Measurements from ENCODE around the gene MIR17HG. TPM values are rescaled to one million over a fixed set of nuclear protein-coding genes. Genes with fewer than 3 reads are reported as not detected.

The MIR17HG gene
- total RNA-seq, result 3.7 and 5.1 TPM in 2 replicates

DNA sequence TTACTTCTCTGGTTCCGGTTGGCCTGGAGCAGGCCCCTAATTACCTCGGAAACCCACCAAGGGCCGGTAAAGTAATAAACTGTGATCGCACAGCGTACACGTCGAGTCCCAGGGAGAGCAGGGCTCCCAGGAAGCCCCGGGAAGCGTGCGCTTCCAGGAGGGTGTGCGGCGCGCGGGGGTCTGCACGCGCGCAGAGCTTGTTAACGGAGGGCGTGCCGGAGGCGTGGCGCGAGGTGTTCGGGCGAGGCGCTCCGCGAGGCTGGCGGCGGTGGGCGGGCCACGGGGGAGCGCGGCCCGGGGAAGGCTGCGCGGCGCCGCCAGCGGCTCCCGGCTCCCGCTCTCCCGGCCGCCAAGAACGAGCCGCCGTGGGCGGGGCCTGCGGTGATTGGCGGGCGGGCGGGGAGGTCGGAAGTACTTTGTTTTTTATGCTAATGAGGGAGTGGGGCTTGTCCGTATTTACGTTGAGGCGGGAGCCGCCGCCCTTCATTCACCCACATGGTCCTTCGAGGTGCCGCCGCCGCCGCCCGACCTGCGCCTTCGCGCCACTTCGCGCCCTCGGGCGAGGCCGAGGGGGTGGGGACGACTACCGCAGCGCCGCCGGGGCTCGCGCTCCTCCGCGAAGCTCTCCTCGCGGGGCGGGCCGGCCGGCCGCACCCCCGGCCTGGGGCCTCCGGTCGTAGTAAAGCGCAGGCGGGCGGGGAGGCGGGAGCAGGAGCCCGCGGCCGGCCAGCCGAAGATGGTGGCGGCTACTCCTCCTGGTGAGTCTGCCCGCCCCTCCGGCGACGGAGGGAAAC, at the start of gene MIR17HG:
Gene MIR17HG (plus strand): TSS at position 486 of the 794 bp plus-strand sequence.

DNA sequence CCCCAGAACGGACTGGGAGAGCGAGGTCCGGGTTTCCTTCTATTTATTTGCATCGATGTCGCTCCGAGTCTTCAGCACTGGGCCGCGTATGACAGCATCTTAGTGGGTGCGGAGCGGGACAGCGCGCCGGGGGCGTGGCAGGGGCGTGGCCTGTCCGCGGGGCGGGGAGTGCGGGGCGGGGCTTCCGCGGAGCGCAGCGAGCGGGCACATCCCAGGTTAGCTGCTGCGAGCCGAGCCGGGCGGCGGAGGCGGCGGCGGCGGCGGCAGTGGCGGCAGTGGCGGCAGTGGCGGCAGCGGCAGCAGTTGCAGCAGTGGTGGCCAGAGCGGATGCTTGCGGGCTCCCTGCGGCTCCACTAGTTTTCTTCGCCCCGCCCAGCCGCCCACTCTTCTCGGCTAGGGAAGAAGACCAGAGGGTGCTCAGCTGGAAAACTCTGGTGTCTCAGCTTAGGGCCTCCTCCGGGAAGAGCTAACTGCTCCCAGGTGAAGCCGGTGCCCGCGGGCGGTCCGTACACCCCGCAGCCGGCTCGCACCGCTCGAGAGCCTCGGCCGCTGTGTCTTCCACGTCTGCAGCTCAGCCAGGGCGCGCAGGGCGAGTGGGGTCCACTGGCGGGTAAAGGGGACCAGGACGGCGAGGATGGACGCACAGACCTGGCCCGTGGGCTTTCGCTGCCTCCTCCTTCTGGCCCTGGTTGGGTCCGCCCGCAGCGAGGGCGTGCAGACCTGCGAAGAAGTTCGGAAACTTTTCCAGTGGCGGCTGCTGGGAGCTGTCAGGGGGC, 51.1 kb downstream of the MIR17HG start, which contains the start of gene GPC5:
Gene GPC5 (plus strand): TSS at position 209 of the 776 bp plus-strand sequence.

Other genes with a start within 250 kb of the MIR17HG start
- gene GPC5, start 50.9 kb downstream of the MIR17HG start, total RNA-seq, result not detected in 2 replicates